Smooth muscle cell of trachea (primary cell): ENCODE measurements around the gene CBX3. TPM values are rescaled to one million over a fixed set of nuclear protein-coding genes. Genes with fewer than 3 reads are reported as not detected.

Source experiments
- total RNA-seq: library from RNA; depleted of rRNA; stranded (reverse); fragments of >200 nt; gene quantifications from 2 replicates; pipeline ENCODE4 v1.2.1, GENCODE V29; 2014

Gene CBX3
- total RNA-seq: 76.1 and 156 TPM in 2 replicates

DNA sequence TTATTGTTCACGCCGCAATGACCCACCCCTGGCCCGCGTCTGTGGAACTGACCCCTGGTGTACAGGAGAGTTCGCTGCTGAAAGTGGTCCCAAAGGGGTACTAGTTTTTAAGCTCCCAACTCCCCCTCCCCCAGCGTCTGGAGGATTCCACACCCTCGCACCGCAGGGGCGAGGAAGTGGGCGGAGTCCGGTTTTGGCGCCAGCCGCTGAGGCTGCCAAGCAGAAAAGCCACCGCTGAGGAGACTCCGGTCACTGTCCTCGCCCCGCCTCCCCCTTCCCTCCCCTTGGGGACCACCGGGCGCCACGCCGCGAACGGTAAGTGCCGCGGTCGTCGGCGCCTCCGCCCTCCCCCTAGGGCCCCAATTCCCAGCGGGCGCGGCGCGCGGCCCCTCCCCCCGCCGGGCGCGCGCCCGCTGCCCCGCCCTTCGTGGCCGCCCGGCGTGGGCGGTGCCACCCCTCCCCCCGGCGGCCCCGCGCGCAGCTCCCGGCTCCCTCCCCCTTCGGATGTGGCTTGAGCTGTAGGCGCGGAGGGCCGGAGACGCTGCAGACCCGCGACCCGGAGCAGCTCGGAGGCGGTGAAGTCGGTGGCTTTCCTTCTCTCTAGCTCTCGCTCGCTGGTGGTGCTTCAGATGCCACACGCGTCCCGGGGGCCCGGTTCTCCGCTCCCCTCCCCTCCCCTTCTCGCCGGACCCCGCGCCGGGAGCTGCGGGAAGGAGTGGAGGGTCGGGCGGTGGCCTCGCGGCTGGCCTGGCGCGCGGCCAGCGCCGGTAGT lies at the start of gene CBX3:
CBX3 (plus strand) TSS at position 499 of the 772 bp plus-strand sequence. CDS start 1,254 bp downstream, outside the sequence.

GRCh38 chr7:26151953-26152781 lies 49.4 kb upstream of the CBX3 start, which contains the start of gene NFE2L3:
Gene NFE2L3 (plus strand): TSS chr7:26152198. CDS start chr7:26152499, 301 bp downstream.

GRCh38 chr7:26200444-26201246 lies 900 bp upstream of the CBX3 start, which contains the start of gene HNRNPA2B1:
Gene HNRNPA2B1 (minus strand): TSS chr7:26200746. CDS start chr7:26200577, 169 bp downstream.

Other genes with a start within 250 kb of the CBX3 start
- 1.2 and 5.1 TPM in 2 replicates for gene NFE2L3, start 49.5 kb upstream of the CBX3 start, total RNA-seq
- gene HNRNPA2B1, start 999 bp upstream of the CBX3 start, total RNA-seq: 58.2 and 190 TPM in 2 replicates
- gene SNX10, start 90.1 kb downstream of the CBX3 start, total RNA-seq: 0.15 and 0.17 TPM in 2 replicates